AG04450 (cell line): ENCODE data around the gene CHCHD3. TPM values are rescaled to one million over a fixed set of nuclear protein-coding genes. Genes with fewer than 3 reads are reported as not detected.

Experiments
- CTCF ChIA-PET: fragments of 300-600, 350-600 bp; formaldehyde crosslinking; extraction: SDS; loops from one replicate; lab custom pipeline; 2022; ENCODE audit warnings: antibody characterized with exemption, inconsistent platforms; lab: Charles Lee
- POLR2A ChIA-PET: fragments of 350-600 bp; formaldehyde crosslinking; extraction: SDS; loops from one replicate; lab custom pipeline; 2021; ENCODE audit warnings: antibody characterized with exemption, inconsistent platforms; lab: Yijun Ruan, JAX
- DNase-seq: peaks from one replicate; pipeline ENCODE4 v3.0.0-alpha.2; 2011; ENCODE audit warnings: low read depth, low spot score
- H3K27ac ChIP-seq: one replicate; pipeline ENCODE4 v1.5.1; 2012; ENCODE audit warnings: low read depth, low read length, control low read depth
- H3K27me3 ChIP-seq: one replicate; pipeline ENCODE4 v1.6.0; 2012; ENCODE audit warnings: low read length; ENCODE audit not compliant: control insufficient read depth, insufficient read depth
- H3K4me3 ChIP-seq: 2 replicates; pipeline ENCODE4 v1.5.1; 2011; ENCODE audit warnings: mild to moderate bottlenecking, low read depth, low read length, control low read depth
- H3K9me3 ChIP-seq: 2 replicates; pipeline ENCODE4 v1.5.1; 2012; ENCODE audit warnings: low read length; ENCODE audit not compliant: control insufficient read depth, insufficient read depth
- CTCF ChIP-seq: IDR thresholded peaks from 2 replicates; pipeline ENCODE4 v1.5.1; 2011; ENCODE audit warnings: low read depth, low read length, control low read depth, inconsistent platforms
- polyA plus RNA-seq: library from polyadenylated mRNA; depleted of rRNA; stranded (reverse); fragments of >200 nt; gene quantifications from 2 replicates; pipeline ENCODE4 v1.2.3, GENCODE V29; 2011

The CHCHD3 gene
- polyA plus RNA-seq, 1 experiment, result 77.8 TPM

GRCh38 chr7:132881317-132881716, 200.6 kb downstream of the CHCHD3 start:
- no peak overlapping the region for H3K27ac ChIP-seq
- H3K9me3 ChIP-seq, result no peaks in the 10 kb centered on the region
- no peaks in the 10 kb centered on the region for H3K27me3 ChIP-seq
- H3K4me3 ChIP-seq, result no peak overlapping the region
- ChIA-PET POLR2A (no interaction called here), CTCF (no interaction called here)
- no peak for DNase-seq
- no peak for TF ChIP-seq CTCF

- ChIA-PET CTCF (no interaction called here), POLR2A (no interaction called here)
These were observed 202.3 kb downstream of the CHCHD3 start for GRCh38 chr7:132879579-132879978.

GRCh38 chr7:132878204-132878919, 203.5 kb downstream of the CHCHD3 start:
- Histone ChIP-seq H3K4me3 (no peak overlapping the region), H3K9me3 (no peaks in the 10 kb centered on the region), H3K27ac (no peak overlapping the region), H3K27me3 (no peaks in the 10 kb centered on the region)
- DNase-seq, result no peak
- ChIA-PET POLR2A (no interaction called here), CTCF (no interaction called here)
- no peak for TF ChIP-seq CTCF

More at GRCh38 chr7:132879579-132879978, 202.3 kb downstream of the CHCHD3 start:
- DNase-seq, result no peak
- Histone ChIP-seq H3K27me3 (no peaks in the 10 kb centered on the region), H3K27ac (no peak overlapping the region), H3K9me3 (no peaks in the 10 kb centered on the region), H3K4me3 (no peak overlapping the region)
- TF ChIP-seq CTCF, result no peak

- H3K27me3 ChIP-seq, result no peaks in the 10 kb centered on the region
- H3K9me3 ChIP-seq, result no peaks in the 10 kb centered on the region
- TF ChIP-seq CTCF, result no peak
- CTCF ChIA-PET, result no interaction called here
- DNase-seq, result no peak
- H3K27ac ChIP-seq, result no peak overlapping the region
- POLR2A ChIA-PET, result no interaction called here
- no peak overlapping the region for H3K4me3 ChIP-seq
These were observed 204.3 kb downstream of the CHCHD3 start for GRCh38 chr7:132877573-132877972.

GRCh38 chr7:132876576-132876975, 205.3 kb downstream of the CHCHD3 start:
- TF ChIP-seq CTCF, result no peak
- Histone ChIP-seq H3K27me3 (no peaks in the 10 kb centered on the region), H3K4me3 (no peak overlapping the region), H3K9me3 (no peaks in the 10 kb centered on the region), H3K27ac (no peak overlapping the region)
- DNase-seq, result no peak
- ChIA-PET CTCF (no interaction called here), POLR2A (no interaction called here)
